DMS114 treated with DMSO at 0.1 percent for 48 hours (cell line): ENCODE results near the gene DACT3.

Experiments
- DNase-seq: peaks from one replicate; lab custom pipeline; 2025; ENCODE audit not compliant: unreplicated experiment; lab: John Stamatoyannopoulos, UW

DACT3 gene

DNA sequence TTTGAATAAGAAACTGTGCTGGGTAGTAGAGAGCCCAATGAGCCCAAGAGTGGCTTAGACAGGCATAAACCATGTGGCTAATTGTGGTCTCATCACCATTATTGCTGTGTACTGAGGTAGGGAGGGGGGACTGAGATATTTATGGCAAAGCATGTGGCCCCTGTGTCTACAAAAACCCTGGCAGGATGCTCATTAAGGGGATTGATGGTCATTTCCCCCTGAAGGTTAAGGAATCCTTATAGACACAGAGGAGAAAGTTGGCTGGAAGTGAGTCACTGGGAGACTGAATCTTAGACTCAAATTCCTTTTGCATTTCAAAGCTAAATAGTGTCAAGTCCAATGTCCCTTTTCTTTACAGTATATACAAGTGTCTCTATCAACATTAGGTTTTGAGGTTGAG is 9.8 kb upstream of the DACT3 start:
- no peak for DNase-seq

DNA sequence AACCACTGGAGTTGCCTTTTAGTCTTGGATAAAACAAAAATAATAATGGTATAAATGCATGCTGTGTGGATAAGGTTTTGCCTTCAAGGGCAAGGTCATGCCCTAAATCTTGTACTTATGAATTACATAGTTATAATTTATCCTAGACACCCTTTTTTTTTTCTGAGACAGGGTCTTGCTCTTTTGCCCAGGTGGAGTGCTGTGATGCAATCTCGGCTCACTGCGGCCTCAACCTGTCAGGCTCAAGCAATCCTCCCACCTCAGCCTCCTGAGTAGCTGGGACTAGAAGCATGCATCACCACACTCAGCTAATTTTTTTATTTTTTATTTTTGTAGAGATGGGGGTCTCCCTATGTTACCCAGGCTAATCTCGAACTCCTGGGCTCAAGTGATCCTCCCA is 7.7 kb upstream of the DACT3 start:
- DNase-seq, result no peak

DNA sequence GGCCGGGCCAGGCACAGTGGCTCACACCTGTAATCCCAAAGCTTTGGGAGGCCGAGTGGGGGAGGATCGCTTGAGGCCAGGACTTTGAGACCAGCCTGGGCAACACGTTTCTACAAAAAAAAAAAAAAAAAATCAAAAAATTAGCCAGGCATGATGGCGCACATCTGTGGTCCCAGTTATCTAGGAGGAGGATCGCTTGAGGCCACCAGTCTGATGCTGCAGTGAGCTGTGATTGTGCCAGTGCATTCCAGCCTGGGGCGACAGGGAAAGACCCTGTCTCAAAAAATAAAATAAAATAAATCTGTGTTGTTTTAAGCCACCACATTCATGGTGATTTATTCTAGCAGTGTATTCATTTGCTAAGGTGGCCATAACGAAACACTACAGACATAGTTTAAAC is 4.1 kb upstream of the DACT3 start:
- no peak for DNase-seq

DNA sequence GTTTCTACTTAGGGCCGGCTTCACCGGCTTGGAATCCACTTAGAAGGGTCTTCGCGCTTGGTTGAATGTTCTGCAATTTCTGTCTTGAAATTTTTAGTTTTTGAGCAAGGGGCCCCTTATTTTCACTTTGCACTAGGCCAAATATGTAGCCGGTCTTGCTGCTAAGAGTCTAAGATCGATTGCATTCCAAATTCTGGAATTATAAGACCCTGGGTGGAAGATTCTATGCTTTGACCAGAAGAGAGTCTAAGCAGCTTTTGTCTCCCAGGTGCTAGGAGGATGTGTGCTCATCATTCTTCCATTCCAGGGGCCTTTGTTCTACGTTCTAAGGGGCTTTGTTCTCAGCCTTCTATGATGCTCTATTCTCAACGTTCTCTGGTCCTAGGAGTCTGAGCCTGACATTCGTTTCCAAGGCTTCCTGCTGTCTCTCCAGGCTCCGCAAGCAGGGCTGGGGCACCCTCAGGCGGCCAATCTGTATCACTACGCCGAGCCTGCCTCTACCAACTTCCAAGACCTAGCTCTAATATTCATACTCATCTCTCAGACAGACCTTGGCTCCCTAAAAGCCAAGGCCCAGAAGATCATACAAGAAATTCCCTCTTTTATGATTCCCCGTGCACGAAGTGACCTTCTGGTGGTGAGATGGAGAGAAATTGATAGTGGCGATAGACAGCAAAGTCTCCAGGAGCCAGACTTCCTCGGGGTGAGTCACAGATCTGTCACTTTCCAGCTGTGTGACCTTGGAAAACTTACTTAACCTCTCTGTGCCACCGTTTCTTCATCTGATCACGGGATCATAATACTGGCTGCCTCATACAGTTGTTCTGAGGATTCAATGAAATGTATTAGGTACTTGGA is 982 bp upstream of the DACT3 start:
- peak; percentile 65 for DNase-seq

DNA sequence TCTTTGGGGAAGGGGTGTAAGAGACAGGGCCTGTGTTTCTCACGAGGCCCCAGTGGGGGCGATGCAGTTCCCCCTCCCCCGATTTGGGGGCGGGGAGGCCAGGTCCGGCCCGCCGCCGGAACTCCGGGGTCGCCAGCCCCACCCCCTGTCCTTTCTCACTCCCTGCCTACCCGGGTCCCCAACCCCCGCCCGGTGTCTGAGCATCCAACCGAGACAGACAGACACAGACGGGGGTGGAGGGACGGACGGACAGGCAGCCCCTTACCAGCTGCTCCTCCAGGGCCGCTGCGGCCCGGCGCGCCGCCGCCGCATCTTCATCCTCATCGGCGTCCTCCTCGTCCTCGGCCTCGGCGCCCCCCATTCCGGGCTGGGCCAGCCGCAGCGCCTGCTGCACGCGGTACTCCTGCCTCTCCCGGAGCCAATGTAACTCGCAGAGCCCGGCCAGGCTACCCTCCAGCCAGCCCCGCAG is 397 bp downstream of the DACT3 start:
- no peak for DNase-seq

DNA sequence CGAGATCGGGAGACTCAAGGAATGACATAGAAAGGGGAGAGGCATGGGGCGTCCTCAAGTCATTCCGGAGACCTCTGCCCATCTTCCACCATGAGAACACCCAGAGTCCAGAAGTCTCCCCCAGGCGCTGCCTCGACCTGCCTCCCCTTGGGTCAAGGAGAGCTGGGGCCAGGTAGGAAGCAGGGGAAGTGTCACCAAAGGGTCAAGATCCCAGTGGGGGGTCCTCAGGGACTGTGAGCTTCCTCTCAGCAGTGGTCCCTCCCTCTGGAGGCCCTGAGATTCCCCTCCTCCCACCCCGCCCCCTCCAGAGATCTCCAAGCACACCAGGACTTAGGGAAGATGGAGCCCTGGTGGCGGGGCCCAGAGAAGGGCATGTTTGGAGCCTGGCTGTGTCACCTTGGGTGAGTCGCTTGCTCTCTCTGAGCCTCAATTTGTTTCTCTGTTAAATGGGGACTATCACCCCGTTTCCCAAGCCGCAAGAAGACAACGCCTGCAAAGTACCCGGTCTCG is 919 bp downstream of the DACT3 start:
- no peak for DNase-seq

DNA sequence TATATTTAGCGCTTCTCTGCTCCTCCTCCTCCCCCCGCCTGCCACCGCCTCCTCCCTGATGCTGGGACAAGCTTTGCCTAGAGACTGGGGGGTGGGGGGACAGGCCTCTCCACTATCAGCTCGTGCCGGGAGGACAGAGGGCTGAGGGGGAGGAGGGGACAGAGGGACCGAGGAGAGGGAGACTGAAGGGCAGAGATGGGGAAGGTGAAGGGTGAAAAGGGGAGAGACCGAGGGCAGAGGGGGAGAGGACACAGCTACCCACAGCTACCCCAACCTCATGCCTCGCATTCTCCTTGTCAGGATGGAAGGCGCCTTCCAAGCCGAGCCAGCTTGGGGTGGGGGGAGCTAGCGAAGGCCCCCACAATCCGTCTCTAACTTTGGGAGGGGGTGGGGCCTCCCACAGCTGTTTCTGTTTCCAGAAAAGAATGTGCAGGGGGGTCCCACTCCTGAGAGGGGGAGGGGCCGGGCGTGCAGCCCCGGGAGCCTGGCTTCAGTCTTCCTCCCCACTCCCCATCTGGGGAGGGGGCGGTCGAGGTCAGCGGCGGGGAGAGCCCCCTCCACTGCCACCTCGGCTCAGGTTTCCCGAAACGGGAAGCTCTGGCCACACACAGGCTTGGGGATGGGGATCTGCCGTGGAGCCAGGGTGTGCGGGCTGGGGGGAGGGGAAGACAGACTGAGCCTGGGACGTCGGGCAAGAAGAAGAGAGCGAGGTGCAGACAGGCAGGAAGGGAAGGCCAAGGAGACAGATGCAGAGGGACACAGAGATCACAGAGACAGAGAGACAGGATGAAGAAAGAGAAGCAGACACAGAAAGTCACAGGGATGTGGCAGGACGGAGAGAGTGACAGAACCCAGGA is 1.6 kb downstream of the DACT3 start:
- DNase-seq, result no peak

DNA sequence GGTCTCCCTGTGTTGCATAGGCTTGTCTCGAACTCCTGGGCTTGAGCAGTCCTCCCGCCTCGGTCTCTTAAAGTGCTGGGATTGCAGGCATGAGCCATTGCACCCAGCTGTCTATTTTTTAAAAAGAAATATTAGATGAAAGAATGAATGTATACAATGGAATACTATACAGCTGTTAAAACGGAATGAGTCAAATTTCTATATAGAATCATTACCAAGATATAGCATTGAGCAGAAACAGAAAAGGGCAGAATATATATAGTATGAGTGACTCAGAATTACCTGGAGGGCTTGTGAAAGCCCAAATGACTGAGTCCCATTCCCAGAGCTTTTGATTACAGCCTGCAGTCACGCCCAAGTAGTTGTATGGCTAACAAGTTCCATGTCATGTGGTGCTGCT is 4.4 kb downstream of the DACT3 start:
- DNase-seq, result no peak

DNA sequence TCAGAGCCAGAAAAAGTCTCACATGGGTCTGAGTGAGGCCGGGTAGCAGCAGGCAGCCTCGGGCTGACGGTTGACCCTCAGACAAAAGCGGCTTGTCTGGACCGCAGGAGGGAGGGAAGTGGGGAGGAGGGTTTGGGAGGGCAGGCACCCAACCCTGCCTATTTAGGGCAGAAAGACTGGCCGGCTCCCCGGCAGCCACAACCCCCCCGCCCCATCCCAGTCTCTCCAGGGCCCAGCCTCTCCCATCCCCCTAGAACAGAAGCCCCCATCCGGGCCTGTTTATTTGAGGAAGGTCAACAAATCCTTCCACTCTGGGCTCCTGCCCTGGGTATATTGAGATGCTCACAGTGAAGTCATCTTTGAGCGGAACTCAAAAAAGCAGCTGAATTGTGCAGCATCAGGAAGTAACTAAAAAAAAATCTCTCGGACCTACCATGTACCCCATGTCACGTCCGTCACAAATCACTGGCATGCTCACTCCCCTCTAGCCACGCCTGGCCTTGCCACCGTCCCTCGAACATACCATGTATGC is 6.3 kb downstream of the DACT3 start:
- no peak for DNase-seq

DNA sequence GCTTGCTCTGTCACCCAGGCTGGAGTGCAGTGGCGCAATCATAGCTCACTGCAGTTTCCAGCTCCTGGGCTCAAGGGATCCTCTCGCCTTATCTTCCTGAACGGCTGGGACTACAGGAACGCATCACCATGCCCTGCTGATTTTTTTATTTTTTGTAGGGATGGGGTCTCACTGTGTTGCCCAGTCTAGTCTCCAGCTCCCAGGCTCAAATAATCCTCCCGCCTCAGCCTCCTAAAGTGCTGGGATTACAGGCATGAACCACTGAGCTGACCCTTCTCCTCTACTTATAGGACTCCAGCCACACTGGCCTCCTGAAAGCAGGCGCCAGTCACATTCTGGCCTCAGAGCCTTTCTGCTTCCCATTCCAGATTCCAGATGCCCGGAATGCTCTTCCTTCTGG is 10.5 kb downstream of the DACT3 start:
- DNase-seq, result no peak

DNA sequence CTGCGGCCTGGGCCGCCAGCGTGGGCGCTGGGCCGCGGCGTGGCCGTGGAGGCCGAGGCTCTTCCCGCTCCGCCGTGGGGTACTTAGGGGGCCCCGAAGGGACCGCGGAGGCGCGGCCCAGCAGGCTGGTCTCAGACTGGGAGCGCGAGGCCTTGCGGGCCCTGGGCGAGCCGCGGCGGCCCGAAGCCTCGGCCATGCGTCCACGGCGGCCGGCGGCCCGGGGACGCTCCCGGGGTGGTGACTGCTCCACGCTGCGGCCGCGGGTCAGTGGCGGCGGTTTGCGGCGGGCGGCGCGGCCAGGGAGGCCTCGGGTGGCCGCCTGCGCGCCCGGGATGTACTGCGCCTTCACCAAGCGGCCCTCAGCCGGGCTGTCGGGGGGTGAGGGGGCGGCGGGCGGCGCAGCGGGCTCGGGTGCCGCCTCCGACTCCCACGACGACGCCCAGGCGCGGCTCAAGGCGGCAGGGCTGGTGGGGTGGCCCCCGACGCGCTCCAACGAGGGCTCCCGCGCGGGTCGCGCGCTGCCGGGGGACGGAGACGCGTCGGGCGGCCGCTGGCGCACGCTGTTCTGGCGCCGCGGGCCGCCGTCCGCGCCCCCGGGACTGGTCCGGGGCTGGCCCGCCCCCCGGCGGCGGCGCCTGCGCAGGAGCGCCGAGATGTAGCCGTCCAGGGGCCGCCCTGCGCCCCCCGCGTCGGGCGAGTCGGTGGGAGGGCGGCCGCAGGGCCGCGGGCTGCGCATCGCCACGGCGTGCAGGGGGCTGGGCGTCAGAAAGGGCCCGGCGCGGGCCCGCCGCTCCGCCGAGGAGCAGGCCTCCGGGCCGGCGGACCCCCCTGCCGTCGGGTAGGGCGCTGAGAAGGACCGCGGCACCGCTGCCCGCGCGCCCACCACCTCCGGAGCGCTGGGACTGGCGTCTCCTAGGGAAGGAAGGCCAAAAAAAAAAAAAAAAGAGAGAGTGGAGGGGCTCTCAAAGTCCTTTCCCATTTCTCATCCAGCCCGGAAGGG is 11.7 kb downstream of the DACT3 start:
- no peak for DNase-seq

DNA sequence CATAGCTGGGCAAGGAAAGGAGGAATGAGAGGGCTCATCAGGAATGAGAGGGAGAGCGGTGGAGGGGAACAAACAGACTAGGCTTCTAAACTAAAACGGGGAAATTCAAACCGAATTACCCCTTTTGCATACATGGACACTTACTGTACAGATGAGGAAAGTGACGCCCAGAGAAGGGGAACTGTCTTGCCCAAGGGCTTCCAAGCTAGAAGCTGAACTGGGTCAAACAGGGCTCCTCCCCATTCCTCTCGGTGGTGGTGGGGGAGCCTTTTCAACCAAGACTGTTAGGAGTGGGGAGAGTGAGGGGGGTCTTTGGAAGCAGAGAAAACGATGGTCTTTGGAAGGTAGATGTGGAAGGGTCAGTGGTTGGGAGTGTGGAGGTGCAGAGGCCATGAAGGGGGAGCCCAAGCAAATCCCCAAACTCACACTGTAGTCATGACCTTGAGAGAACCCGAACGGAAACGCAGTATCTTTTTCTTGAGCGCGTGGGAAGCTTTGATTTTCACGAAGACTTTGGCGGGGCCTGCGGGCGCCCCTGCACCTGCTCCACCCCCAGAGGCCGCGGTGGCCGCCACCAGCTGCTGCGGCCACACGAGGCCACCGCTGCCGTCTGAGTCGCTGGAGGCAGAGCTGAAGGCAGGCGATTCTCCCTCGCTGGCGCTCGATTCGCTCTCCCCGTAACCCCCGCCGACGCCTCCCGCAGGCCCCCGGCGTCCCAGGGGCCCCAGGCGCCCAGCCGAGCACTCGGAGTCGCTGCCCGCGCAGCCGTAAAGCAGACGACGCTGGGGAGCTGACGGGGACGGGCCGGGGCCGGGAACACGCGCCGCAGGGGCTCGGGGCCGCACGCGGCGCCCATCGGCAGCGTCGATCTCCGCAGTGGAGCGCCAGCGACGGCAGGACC is 12.7 kb downstream of the DACT3 start:
- no peak for DNase-seq

DNA sequence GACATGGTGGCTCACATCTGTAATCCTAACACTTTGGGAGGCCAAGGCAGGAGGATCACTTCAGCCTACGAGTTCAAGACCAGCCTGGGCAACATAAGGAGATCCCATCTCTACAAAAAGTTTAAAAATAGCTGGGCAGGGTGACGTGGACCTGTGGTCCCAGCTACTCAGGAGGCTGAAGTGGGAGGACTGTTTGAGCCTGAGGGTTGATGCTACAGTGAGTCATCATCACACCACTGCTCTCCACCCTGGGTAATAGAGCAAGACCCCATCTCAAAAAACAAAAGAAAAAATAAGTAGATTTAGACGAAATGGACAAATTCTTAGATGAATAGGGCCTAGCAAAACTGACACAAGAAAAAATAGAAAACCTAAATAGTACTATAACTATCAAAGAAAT is 14.6 kb downstream of the DACT3 start:
- DNase-seq, result no peak

DNA sequence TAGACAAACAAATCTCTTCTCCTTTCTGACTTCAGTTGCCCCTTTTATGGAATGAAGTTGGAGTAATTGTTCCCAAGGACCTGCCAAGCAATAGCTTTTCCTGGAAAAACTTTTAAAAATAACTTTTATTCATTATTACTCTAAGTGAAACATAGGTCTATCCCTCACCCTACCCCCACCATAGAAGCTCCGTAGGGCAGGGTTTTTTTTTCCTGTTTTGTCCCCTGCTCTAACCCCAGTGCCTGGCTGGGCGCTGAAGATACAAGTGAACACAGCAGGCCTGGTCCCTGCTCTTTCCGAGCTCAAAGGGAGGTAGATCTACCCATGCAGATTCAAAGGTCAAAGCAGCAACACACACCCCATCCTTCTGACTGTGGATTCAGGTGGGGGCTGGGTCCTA is 16.3 kb downstream of the DACT3 start:
- no peak for DNase-seq

DNA sequence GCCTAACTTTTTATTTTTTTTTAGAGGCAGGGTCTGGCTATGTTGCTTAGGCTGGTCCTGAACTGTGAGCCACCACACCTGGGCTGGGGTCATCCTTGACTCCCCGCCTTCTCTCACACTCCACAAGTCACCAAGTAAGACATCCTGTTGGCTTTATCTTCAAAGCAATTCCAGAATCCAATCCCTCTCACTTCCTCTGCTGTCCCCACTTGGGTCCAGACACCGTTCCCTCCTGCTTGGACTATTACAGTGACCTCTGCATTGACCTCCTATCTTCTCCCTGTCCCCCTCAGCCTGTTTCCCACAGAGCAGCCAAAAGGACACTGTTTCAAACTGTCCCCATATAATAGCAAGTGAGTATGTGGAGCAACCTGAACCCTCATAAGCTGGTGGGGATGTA is 20.3 kb downstream of the DACT3 start:
- no peak for DNase-seq

DNA sequence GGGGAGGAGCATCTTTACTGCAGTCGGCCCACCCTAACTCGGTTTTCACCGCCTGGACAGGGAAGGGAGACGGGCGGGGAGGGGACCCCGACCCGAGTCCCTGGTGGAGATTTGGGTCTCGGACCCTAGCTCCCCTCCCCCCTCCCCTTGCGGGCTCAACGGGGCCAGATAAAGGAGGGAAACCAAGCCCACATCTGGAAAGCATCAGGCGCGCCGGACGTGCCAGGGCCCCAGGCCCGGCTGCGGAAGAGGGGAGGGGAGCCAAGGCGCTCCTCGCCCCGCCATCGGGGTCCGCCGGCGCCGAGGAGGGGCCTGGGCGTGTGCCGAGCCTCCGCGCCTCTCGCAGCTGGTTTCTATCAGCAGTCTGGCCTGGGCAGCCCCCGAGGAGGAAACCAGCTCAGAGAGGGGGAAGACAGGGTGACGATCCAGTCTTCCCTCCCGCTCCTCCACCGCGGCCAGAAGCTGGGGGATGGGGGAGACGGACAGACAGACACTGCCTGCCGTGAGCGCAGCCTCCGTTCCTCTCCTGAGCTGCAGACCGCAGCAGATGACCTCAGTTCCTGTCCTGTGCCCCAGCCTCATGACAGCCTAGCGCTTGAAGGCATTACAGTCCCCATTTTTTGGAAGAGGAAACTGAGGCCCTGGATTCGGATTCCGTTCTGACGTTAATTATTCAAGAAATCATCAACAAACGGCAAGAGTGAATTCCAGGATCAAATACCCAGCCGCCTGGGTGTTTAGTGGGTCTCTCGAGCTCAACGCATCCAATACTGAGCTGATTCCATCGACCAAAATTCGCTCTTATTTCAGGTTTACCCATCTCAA is 21.4 kb downstream of the DACT3 start:
- no peak for DNase-seq

DNA sequence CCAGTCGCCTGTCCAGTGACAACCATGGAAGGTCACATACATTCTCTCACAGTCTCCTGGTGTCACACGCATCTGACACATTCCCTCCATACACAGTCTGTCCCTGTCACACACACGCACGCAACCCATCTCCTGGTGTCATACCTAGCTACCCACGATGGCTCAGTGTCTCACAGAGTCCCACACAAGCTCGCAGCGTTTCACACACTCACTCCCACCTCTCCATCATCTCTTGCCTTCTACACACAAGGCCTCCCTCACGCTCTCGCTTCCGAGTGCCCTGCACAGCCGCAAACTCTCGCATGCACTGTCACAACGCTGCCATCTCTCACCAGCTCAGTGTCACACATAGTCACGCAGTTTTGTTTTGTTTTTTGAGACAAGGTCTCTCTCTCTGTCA is 23.8 kb downstream of the DACT3 start:
- no peak for DNase-seq

DNA sequence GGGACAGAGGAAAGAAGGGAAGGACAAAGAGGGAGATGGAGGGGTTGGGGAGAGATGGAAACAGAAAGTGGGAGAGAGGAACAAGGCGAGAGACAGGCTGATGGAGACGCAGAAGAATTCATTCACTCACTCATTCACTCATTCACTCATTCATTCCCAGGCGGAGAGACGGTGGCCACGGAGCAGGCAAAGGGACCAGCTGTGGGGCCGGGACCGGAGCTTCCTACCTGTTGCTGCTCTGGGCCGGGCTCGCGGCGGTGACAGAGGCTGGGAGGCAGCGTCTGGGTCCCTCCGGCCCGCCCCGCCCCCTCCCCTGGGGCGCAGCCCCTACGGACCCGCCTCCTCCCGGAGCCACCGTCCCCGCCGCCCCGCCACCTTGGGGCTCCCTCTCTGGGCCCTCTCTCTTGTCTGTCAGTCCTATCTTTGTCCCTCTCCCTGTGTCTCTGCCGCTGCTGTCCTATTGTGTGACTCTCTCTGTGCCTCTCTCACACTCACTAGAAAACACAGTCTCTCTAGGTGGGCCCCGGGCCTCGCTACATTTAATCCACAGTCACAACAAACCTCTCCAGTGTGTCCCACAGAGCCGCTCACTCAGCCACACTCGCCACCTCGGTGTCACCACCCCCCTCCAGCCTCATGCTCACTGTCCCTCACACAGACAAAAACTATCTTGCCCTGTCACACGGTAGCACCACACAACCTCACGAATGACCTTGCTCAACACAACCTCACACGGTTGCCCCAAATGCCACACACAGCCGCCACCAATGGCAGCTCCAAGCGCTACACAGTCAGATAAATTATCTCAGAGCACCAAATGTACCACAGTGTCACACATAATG is 24.8 kb downstream of the DACT3 start, which contains the start of gene GNG8:
Gene GNG8 (minus strand): TSS at position 283 of the 842 bp plus-strand sequence. CDS start 1,520 bp downstream, outside the sequence.
- DNase-seq, result no peak
